ENCODE data around the gene SPTBN1. TPM values are rescaled to one million over a fixed set of nuclear protein-coding genes. Genes with fewer than 3 reads are reported as not detected.
A peak's percentile ranks its signal among the peaks of the same experiment; 100 is the strongest.

Gene SPTBN1
- total and polyA plus RNA-seq, 2 experiments from 2014 or later = 58.1 to 204 TPM

DNA sequence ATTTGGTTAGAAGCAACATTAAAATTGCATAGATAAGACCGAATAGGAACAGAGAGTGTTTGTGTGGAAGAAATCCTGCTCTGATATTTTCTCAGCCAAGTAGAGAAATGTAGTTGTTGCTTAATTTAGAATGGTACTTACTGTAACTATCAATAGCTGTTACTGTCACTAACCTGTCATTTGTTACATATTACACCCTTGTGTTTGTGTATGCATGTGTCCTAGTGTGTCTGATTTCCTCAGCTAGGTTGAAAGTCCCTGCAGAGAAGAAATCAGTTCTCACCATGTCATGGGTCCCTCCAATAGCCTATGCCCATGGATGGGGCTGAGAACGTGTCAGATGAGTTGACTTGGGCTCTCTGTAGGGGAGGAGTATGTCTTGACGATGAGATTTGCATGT is 94.4 kb downstream of the SPTBN1 start (continued):
- TF ChIP-seq ZNF114 (CRISPR knock-in tag; IDR thresholded peaks at IDR 0.05) (no peak), EZH2 (IDR thresholded peaks at IDR 0.05; ENCODE audit: low read depth, unreplicated experiment) (no peak), JUNB (IDR thresholded peaks at IDR 0.05; ENCODE audit: unreplicated experiment) (no peak), EZH2phosphoT487 (IDR thresholded peaks at IDR 0.05; ENCODE audit: unreplicated experiment) (no peak)
- TF ChIP-seq, protein P1, sequence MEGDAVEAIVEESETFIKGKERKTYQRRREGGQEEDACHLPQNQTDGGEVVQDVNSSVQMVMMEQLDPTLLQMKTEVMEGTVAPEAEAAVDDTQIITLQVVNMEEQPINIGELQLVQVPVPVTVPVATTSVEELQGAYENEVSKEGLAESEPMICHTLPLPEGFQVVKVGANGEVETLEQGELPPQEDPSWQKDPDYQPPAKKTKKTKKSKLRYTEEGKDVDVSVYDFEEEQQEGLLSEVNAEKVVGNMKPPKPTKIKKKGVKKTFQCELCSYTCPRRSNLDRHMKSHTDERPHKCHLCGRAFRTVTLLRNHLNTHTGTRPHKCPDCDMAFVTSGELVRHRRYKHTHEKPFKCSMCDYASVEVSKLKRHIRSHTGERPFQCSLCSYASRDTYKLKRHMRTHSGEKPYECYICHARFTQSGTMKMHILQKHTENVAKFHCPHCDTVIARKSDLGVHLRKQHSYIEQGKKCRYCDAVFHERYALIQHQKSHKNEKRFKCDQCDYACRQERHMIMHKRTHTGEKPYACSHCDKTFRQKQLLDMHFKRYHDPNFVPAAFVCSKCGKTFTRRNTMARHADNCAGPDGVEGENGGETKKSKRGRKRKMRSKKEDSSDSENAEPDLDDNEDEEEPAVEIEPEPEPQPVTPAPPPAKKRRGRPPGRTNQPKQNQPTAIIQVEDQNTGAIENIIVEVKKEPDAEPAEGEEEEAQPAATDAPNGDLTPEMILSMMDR (conservative IDR thresholded peaks at IDR 0.05; ENCODE audit: low read depth in 2 of 2) = no peak
- TF ChIP-seq, protein P2, sequence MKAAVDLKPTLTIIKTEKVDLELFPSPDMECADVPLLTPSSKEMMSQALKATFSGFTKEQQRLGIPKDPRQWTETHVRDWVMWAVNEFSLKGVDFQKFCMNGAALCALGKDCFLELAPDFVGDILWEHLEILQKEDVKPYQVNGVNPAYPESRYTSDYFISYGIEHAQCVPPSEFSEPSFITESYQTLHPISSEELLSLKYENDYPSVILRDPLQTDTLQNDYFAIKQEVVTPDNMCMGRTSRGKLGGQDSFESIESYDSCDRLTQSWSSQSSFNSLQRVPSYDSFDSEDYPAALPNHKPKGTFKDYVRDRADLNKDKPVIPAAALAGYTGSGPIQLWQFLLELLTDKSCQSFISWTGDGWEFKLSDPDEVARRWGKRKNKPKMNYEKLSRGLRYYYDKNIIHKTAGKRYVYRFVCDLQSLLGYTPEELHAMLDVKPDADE (IDR thresholded peaks at IDR 0.05) = no peak
- TF ChIP-seq, protein P3, sequence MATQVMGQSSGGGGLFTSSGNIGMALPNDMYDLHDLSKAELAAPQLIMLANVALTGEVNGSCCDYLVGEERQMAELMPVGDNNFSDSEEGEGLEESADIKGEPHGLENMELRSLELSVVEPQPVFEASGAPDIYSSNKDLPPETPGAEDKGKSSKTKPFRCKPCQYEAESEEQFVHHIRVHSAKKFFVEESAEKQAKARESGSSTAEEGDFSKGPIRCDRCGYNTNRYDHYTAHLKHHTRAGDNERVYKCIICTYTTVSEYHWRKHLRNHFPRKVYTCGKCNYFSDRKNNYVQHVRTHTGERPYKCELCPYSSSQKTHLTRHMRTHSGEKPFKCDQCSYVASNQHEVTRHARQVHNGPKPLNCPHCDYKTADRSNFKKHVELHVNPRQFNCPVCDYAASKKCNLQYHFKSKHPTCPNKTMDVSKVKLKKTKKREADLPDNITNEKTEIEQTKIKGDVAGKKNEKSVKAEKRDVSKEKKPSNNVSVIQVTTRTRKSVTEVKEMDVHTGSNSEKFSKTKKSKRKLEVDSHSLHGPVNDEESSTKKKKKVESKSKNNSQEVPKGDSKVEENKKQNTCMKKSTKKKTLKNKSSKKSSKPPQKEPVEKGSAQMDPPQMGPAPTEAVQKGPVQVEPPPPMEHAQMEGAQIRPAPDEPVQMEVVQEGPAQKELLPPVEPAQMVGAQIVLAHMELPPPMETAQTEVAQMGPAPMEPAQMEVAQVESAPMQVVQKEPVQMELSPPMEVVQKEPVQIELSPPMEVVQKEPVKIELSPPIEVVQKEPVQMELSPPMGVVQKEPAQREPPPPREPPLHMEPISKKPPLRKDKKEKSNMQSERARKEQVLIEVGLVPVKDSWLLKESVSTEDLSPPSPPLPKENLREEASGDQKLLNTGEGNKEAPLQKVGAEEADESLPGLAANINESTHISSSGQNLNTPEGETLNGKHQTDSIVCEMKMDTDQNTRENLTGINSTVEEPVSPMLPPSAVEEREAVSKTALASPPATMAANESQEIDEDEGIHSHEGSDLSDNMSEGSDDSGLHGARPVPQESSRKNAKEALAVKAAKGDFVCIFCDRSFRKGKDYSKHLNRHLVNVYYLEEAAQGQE (IDR thresholded peaks at IDR 0.05; ENCODE audit: unreplicated experiment) = no peak

DNA sequence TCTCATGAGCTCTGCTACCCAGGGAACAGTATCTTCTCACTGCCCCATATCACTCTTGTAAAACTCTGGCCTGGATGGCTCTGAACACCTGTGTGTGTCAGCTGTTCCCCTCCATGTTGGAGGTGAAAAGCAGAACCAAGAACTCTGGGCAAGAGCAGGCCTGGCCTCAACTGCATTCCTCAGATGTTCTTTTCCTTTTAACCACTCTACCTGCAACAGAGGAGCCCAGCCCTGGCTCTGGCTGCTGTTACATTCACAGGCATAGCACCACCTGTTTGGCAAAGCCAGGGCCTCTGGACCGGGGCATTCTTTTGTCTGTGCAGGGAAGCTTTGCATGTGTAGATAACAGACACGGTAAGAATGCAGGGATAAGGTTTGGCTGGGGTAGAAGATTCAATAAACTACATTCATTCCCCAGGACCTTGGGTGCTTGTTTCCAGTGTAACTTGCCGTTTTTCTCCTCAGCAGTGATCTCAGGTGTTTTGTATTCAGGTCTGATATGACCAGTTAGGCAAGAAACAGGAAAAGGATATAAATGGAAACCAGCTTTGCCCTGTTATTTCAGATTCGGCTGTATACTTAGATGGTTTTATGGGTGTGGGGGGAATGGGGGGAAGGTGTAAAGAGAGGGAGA is 95.1 kb downstream of the SPTBN1 start:
- Mint-ChIP-seq H3K27me3 (ENCODE audit: insufficient read depth, low read depth, poor library complexity) (peaks cover 3% of the 10 kb centered on the region), H3K4me1 (peaks cover 27% of the 10 kb centered on the region), H3K4me3 (no peak overlapping the region), H3K27ac (peak overlapping the region; percentile 57), H3K9me3 (no peaks in the 10 kb centered on the region), H3K36me3 (ENCODE audit: low read depth) (no peaks in the 10 kb centered on the region)
- H3F3A ChIP-seq (replicated peaks; ENCODE audit: low read depth) = no peaks in the 10 kb centered on the region
- no peaks in the 10 kb centered on the region for H3K36me3 ChIP-seq (ENCODE audit: insufficient read depth)
- no peaks in the 10 kb centered on the region for H3K27me3 ChIP-seq (ENCODE audit: insufficient read depth)
- no peak overlapping the region for H2AFZ ChIP-seq
- no peak overlapping the region for H3K4me2 ChIP-seq
- no peak overlapping the region for H3K4me3 ChIP-seq
- peaks cover 6% of the 10 kb centered on the region; the same call in 1 of the 2 replicates for H3K79me2 ChIP-seq (replicated peaks; ENCODE audit: insufficient read depth)
- no peaks in the 10 kb centered on the region for H3K9me2 ChIP-seq (ENCODE audit: insufficient read depth)
- ATAC-seq = peak; percentile 97
- H3K27ac ChIP-seq (ENCODE audit: low read depth) = peak overlapping the region; percentile 20; the same call in 1 of the 2 replicates
- H3K4me1 ChIP-seq (ENCODE audit: insufficient read depth) = 0 out of 2 replicates have a peak, but pooled peaks cover 14% of the 10 kb centered on the region
- peak; percentile 80 for DNase-seq (ENCODE audit: low spot score)
- no peaks in the 10 kb centered on the region for H4K20me1 ChIP-seq (replicated peaks; ENCODE audit: insufficient read depth)
- TF ChIP-seq NANOG (IDR thresholded peaks at IDR 0.05; ENCODE audit: borderline replicate concordance) = no peak
- TF ChIP-seq, protein P4, sequence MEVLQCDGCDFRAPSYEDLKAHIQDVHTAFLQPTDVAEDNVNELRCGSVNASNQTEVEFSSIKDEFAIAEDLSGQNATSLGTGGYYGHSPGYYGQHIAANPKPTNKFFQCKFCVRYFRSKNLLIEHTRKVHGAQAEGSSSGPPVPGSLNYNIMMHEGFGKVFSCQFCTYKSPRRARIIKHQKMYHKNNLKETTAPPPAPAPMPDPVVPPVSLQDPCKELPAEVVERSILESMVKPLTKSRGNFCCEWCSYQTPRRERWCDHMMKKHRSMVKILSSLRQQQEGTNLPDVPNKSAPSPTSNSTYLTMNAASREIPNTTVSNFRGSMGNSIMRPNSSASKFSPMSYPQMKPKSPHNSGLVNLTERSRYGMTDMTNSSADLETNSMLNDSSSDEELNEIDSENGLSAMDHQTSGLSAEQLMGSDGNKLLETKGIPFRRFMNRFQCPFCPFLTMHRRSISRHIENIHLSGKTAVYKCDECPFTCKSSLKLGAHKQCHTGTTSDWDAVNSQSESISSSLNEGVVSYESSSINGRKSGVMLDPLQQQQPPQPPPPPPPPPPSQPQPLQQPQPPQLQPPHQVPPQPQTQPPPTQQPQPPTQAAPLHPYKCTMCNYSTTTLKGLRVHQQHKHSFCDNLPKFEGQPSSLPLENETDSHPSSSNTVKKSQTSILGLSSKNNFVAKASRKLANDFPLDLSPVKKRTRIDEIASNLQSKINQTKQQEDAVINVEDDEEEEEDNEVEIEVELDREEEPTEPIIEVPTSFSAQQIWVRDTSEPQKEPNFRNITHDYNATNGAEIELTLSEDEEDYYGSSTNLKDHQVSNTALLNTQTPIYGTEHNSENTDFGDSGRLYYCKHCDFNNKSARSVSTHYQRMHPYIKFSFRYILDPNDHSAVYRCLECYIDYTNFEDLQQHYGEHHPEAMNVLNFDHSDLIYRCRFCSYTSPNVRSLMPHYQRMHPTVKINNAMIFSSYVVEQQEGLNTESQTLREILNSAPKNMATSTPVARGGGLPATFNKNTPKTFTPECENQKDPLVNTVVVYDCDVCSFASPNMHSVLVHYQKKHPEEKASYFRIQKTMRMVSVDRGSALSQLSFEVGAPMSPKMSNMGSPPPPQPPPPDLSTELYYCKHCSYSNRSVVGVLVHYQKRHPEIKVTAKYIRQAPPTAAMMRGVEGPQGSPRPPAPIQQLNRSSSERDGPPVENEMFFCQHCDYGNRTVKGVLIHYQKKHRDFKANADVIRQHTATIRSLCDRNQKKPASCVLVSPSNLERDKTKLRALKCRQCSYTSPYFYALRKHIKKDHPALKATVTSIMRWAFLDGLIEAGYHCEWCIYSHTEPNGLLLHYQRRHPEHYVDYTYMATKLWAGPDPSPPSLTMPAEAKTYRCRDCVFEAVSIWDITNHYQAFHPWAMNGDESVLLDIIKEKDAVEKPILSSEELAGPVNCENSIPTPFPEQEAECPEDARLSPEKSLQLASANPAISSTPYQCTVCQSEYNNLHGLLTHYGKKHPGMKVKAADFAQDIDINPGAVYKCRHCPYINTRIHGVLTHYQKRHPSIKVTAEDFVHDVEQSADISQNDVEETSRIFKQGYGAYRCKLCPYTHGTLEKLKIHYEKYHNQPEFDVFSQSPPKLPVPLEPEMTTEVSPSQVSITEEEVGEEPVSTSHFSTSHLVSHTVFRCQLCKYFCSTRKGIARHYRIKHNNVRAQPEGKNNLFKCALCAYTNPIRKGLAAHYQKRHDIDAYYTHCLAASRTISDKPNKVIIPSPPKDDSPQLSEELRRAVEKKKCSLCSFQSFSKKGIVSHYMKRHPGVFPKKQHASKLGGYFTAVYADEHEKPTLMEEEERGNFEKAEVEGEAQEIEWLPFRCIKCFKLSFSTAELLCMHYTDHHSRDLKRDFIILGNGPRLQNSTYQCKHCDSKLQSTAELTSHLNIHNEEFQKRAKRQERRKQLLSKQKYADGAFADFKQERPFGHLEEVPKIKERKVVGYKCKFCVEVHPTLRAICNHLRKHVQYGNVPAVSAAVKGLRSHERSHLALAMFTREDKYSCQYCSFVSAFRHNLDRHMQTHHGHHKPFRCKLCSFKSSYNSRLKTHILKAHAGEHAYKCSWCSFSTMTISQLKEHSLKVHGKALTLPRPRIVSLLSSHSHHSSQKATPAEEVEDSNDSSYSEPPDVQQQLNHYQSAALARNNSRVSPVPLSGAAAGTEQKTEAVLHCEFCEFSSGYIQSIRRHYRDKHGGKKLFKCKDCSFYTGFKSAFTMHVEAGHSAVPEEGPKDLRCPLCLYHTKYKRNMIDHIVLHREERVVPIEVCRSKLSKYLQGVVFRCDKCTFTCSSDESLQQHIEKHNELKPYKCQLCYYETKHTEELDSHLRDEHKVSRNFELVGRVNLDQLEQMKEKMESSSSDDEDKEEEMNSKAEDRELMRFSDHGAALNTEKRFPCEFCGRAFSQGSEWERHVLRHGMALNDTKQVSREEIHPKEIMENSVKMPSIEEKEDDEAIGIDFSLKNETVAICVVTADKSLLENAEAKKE (CRISPR knock-in tag; IDR thresholded peaks at IDR 0.05) = peak; percentile 32; the same call in 1 of the 2 replicates

All from GM23338 (cell line).